ENCODE results near the gene ARSI. TPM values are rescaled to one million over a fixed set of nuclear protein-coding genes. Genes with fewer than 3 reads are reported as not detected.

Gene ARSI
- total RNA-seq, 2 donors from 2014 or later = 0.68 to 0.84 TPM

GRCh38 chr5:150329038-150329437 lies 26.3 kb upstream of the ARSI start:
- ATAC-seq (no peak), DNase-seq (no peak)
- intact Hi-C loops (cut with DNase I) = no loop called here

GRCh38 chr5:150328515-150328914 lies 25.8 kb upstream of the ARSI start:
- DNase-seq (no peak), ATAC-seq (no peak)
- intact Hi-C loops (cut with DNase I) = no loop called here

- no peak for DNase-seq
- intact Hi-C loops (cut with DNase I) = no loop called here
- ATAC-seq = no peak
These were observed 24.4 kb upstream of the ARSI start for GRCh38 chr5:150327139-150327538.

- ATAC-seq (no peak), DNase-seq (no peak)
- intact Hi-C loops (cut with DNase I) = no loop called here
These were observed 24.0 kb upstream of the ARSI start for GRCh38 chr5:150326707-150327106.

GRCh38 chr5:150325426-150325825 lies 22.7 kb upstream of the ARSI start:
- ATAC-seq = no peak
- intact Hi-C loops (cut with DNase I) = no loop called here
- DNase-seq = no peak

- intact Hi-C loops (cut with DNase I) = no loop called here
- DNase-seq (no peak), ATAC-seq (no peak)
These were observed 21.1 kb upstream of the ARSI start for GRCh38 chr5:150323819-150324218.

- no peak for ATAC-seq
- intact Hi-C loops (cut with DNase I) = no loop called here
- DNase-seq = no peak
These were observed 20.4 kb upstream of the ARSI start for GRCh38 chr5:150323092-150323491.

GRCh38 chr5:150322202-150322601 lies 19.5 kb upstream of the ARSI start:
- DNase-seq (no peak), ATAC-seq (no peak)
- intact Hi-C loops (cut with DNase I) = no loop called here

- DNase-seq = no peak
- ATAC-seq = no peak
- intact Hi-C loops (cut with DNase I) = no loop called here
These were observed 19.1 kb upstream of the ARSI start for GRCh38 chr5:150321784-150322183.

- no peak for ATAC-seq
- intact Hi-C loops (cut with DNase I) = no loop called here
- no peak for DNase-seq
These were observed 18.5 kb upstream of the ARSI start for GRCh38 chr5:150321211-150321610.

GRCh38 chr5:150320044-150320613 lies 17.4 kb upstream of the ARSI start:
- intact Hi-C loops (cut with DNase I) = no loop called here
- DNase-seq (peak; percentile 71), ATAC-seq (peak; percentile 78 to 95)

GRCh38 chr5:150319484-150319790 lies 16.7 kb upstream of the ARSI start:
- DNase-seq (no peak), ATAC-seq (no peak)
- intact Hi-C loops (cut with DNase I) = no loop called here

- intact Hi-C loops (cut with DNase I) = no loop called here
- DNase-seq (no peak), ATAC-seq (no peak)
These were observed 16.1 kb upstream of the ARSI start for GRCh38 chr5:150318613-150319483.

GRCh38 chr5:150317048-150318003 lies 14.6 kb upstream of the ARSI start:
- no peak for DNase-seq
- intact Hi-C loops (cut with DNase I) = no loop called here
- ATAC-seq = peak; percentile 28 to 91

GRCh38 chr5:150316320-150316719 lies 13.6 kb upstream of the ARSI start:
- intact Hi-C loops (cut with DNase I) = no loop called here
- ATAC-seq (no peak), DNase-seq (no peak)

GRCh38 chr5:150315245-150315644 lies 12.5 kb upstream of the ARSI start:
- no peak for DNase-seq

GRCh38 chr5:150313921-150314716 lies 11.4 kb upstream of the ARSI start:
- no peak for DNase-seq
- intact Hi-C loops (cut with DNase I) = no loop called here
- ATAC-seq = no peak

More at GRCh38 chr5:150315245-150315644, 12.5 kb upstream of the ARSI start:
- ATAC-seq = no peak
- intact Hi-C loops (cut with DNase I) = no loop called here

- no peak for ATAC-seq
- no peak for DNase-seq
- intact Hi-C loops (cut with DNase I) = no loop called here
These were observed 10.8 kb upstream of the ARSI start for GRCh38 chr5:150313501-150313900.

- ATAC-seq (no peak), DNase-seq (no peak)
- intact Hi-C loops (cut with DNase I) = no loop called here
These were observed 9.8 kb upstream of the ARSI start for GRCh38 chr5:150312518-150312917.
